GM10847 (cell line): ENCODE results near the gene LYRM2.

Source experiments
- POLR2A ChIP-seq: IDR thresholded peaks from 2 replicates; pipeline ENCODE4 v1.6.1; 2011; ENCODE audit not compliant: insufficient read length; ENCODE audit errors: extremely low read depth

The LYRM2 gene

GRCh38 chr6:89638320-89639195 lies at the start of gene LYRM2:
TSS of gene LYRM2 (minus strand) at chr6:89638747. CDS start at chr6:89638716, 31 bp downstream.
- peak; percentile 84 for TF ChIP-seq POLR2A

GRCh38 chr6:89688328-89688727 lies 49.8 kb upstream of the LYRM2 start:
- TF ChIP-seq POLR2A, result no peak

DNA sequence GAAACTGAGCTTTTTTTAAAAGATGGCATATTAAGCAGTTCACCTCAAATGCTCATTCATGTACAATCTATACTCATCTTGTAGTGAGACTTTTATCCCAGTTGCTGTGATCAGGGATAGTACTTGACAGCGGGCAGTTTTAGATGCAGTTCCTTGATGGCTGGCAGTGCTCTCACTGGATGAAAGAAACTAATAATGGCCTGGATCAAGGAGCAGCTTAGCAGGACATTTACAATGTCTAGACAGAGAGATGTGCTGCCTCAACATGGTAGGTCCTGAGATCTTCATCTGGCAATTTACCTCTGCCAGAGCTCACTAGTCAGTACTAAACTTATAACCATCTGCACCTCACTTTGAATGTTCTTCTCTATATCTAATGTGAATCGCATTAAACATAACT lies 46.8 kb upstream of the LYRM2 start:
- TF ChIP-seq POLR2A, result no peak

GRCh38 chr6:89682991-89683390 lies 44.4 kb upstream of the LYRM2 start:
- no peak for TF ChIP-seq POLR2A

- no peak for TF ChIP-seq POLR2A
These were observed 43.5 kb upstream of the LYRM2 start for GRCh38 chr6:89681983-89682564.

DNA sequence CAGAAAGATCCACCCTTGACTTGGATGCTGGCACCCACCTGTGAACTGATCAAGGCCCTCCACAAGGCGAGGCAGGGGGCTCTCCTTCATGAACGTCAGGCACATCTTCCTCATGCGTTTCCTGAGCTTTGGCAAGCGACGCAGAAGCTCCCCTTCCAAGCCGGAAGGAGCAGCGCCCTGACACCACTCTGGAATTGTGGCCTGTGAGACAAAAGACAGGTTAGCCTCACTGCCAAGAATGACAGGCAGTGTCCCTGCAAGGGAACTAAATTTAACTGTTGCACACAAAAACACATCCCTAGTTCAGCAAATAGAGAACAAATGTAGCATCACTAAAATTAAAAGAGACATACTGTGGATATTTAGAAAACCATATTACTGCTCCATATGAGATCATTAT lies 42.0 kb upstream of the LYRM2 start:
- TF ChIP-seq POLR2A, result no peak

DNA sequence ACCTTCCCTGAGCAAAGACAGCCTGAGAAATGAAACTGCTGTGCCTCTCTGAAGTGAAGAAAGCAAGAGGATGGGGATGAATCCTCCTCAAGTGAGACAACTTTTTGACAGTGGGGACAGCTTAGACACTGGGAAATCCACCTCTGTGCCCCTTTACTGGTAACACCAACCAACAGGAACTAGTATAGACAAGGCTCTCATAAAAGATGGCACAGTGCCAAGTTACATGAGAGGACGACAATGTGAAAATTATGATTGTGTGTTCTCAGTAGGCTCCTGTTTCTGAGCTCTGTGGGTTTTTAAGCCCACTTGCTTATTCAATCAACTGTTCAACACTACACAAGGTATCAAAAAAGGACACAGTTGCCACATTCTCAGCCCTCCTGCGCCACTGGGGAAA lies 41.6 kb upstream of the LYRM2 start:
- no peak for TF ChIP-seq POLR2A

DNA sequence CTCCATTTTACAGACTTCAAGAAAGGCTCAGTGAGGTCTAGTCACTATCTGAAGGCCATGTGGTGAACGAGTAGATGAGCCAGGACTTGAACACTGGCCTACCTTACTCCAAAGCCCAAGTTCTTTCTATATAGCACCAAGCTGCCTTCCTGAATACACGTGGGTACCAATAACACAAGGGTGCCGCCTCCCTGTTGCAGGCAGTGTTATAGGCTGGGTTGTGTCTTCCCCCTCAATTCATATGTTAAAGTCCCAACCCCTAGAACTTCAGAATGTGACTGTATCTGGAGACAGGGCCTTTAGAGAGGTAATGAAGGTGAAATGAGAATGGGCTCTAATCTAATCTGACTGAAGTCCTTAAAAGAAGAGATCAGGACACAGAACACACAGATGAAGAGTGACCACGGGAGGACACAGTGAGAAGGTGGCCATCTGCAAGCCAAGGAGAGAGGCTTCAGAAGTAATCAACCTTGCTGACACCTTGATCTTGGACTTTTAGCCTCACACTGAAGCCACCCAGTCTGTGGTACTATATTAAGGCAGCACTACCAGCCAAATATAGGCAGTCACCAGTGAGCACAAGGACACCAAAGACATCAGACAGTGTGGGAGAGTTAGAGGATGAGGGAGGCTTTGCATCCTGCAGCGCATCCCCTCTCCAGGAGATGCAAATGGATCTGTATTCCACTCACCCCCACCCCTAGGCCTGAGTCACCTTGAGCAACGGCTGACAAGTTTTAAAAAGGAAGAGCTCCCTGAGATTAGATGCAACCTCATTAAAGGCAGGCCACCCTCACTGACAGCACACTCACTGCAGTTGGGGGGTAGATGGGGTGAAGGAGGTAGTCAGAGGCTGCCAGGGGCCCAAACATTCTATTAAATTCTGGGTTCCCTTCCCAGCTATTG lies 40.9 kb upstream of the LYRM2 start:
- TF ChIP-seq POLR2A, result no peak

DNA sequence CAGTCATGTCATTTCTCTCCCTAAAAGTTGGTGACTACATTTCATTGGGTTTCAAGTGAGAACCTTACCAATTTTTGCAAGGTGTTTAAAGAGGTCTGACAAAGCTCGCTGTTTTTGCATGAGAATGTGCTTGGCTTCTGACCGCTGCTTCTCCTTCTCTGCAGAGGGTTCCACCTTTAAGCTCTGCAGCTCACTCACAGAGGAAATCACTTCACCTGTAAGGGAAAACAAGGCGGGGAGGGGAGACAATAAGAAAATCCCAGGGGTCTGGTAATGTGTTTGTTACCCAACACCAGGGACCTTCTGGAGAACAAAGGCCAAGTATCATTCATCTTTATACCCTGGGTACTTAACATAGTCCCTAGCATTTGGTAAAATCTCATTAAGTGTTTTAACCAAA lies 40.0 kb upstream of the LYRM2 start:
- TF ChIP-seq POLR2A, result no peak

- no peak for TF ChIP-seq POLR2A
These were observed 37.6 kb upstream of the LYRM2 start for GRCh38 chr6:89675949-89676748.

GRCh38 chr6:89670935-89671565 lies 32.5 kb upstream of the LYRM2 start:
- TF ChIP-seq POLR2A, result no peak

- TF ChIP-seq POLR2A, result no peak
These were observed 30.5 kb upstream of the LYRM2 start for GRCh38 chr6:89669002-89669401.

GRCh38 chr6:89667872-89668556 lies 29.5 kb upstream of the LYRM2 start:
- no peak for TF ChIP-seq POLR2A

- TF ChIP-seq POLR2A, result no peak
These were observed 24.2 kb upstream of the LYRM2 start for GRCh38 chr6:89662659-89663223.

DNA sequence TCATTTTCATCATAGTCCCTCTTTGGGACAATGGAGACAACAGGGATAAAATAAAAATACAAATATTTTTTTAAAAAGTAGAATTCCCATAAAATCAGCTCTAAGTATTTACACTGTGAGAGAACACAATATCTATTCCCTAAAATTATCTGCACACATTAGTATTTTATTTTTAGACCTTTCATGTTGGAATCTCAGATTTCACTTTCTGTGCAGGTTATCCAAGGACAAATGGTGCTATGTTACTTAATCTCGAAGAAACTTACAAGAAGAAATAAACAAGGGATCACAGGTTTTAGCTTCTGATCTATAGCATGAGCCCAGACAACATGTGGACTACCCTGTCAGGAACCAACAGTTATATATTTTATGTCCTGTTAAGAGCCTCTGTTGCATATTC lies 23.0 kb upstream of the LYRM2 start:
- no peak for TF ChIP-seq POLR2A
